Testis (tissue), 2 donors: ENCODE results near the gene CCNY.

Experiments used
- POLR2A ChIP-seq: fragments of 450-650 bp; IDR thresholded peaks from one replicate; pipeline ENCODE4 v1.6.1; 2017; ENCODE audit warnings: antibody characterized with exemption, mild to moderate bottlenecking, moderate library complexity
- TF ChIP-seq, protein P1 (sequence below), 3 experiments: fragments of 450-650 bp in 2 of 3; fragments of 200-600 bp in 1 of 3; sonication (generic) in 1 of 3; IDR thresholded peaks; one replicate each; pipeline ENCODE4 v1.5.1; 2016 to 2019; ENCODE audit warnings: antibody characterized with exemption in 3 of 3, mild to moderate bottlenecking in 2 of 3, moderate library complexity in 1 of 3

DNA sequence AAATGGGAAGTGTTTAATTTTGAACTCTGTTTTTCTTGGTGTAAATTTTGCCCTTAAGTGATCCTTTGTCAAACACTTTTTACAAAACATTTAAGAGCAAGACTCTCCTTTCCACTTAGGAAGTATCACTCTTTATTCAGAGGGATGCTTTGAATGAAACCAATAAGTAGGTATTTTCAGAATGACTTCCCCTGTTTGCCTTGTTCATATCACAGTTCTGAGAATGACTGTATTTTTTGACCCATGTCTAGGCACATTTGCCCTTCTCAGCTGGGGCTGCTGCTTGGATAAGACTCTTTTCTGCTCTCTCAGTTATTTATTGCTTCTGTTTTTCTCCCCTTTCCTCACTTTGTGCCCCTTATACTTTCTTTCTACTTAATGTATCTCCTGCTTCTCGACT lies 98.2 kb downstream of the CCNY start:
- TF ChIP-seq POLR2A: no peak
- TF ChIP-seq, protein P1, sequence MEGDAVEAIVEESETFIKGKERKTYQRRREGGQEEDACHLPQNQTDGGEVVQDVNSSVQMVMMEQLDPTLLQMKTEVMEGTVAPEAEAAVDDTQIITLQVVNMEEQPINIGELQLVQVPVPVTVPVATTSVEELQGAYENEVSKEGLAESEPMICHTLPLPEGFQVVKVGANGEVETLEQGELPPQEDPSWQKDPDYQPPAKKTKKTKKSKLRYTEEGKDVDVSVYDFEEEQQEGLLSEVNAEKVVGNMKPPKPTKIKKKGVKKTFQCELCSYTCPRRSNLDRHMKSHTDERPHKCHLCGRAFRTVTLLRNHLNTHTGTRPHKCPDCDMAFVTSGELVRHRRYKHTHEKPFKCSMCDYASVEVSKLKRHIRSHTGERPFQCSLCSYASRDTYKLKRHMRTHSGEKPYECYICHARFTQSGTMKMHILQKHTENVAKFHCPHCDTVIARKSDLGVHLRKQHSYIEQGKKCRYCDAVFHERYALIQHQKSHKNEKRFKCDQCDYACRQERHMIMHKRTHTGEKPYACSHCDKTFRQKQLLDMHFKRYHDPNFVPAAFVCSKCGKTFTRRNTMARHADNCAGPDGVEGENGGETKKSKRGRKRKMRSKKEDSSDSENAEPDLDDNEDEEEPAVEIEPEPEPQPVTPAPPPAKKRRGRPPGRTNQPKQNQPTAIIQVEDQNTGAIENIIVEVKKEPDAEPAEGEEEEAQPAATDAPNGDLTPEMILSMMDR (IDR thresholded peaks at IDR 0.05): no peak
